Measurements from ENCODE around the gene CFAP46.

DNA sequence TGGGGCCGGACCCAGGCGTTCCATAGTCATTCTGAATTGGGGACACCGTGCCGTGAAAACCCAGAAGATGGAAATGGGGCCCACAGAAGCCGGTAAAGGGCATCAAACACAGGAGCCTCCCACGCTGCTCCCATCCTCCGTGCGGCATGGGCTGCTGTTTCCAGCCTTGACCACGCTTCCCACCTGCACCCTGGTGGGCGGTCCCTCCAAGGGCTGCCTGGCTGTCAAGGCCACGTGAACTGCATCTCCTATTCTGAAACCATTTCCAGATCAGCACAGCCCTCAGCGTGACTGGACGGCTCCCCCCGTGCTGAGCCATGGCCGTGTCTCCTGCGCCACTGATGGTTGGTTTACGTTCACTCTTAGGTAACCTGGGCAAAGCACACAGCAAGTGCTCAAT lies 14.1 kb downstream of the CFAP46 start:
- TF ChIP-seq CBX5 (IDR thresholded peaks at IDR 0.05; ENCODE audit: low read depth) (no peak), BCL11A (IDR thresholded peaks at IDR 0.05; ENCODE audit: low read depth, low read length) (no peak), CTCF (IDR thresholded peaks at IDR 0.05 in 2 of 3, conservative IDR thresholded peaks at IDR 0.05 in 1 of 3; ENCODE audit: control insufficient read depth in 2 of 3, extremely low read depth in 1 of 3, insufficient read depth in 1 of 3, low read depth in 3 of 3, low read length in 3 of 3) (no peak), ATF7 (IDR thresholded peaks at IDR 0.05; ENCODE audit: low read depth) (no peak)
